ENCODE data around the gene GPR161. TPM values are rescaled to one million over a fixed set of nuclear protein-coding genes. Genes with fewer than 3 reads are reported as not detected.
"Not testable (repeated sequence)": the region's sequence is repeated elsewhere in the genome, so short reads cannot be mapped to it uniquely, and the experiment has no call there.

GPR161 gene
- total RNA-seq, 1 donor from 2014 or later, result 21.9 TPM

GRCh38 chr1:168064216-168064615, 72.5 kb downstream of the GPR161 start:
- H3K4me3 Mint-ChIP-seq (ENCODE audit: unreplicated experiment), result no peak overlapping the region
- no peak overlapping the region for H3K4me2 ChIP-seq (ENCODE audit: low read length)
- no peaks in the 10 kb centered on the region for H3K36me3 Mint-ChIP-seq (ENCODE audit: low read depth, unreplicated experiment)
- H4K20me1 ChIP-seq (ENCODE audit: insufficient read depth, low read length), result no peaks in the 10 kb centered on the region
- no peak for FAIRE-seq
- no peak overlapping the region for H3K9ac ChIP-seq (ENCODE audit: low read length)
- no peak overlapping the region for H3K4me3 ChIP-seq (ENCODE audit: insufficient read depth, low read depth, low read length)
- H3K79me2 ChIP-seq (ENCODE audit: insufficient read depth, low read length), result no peaks in the 10 kb centered on the region
- no peaks in the 10 kb centered on the region for H3K9me3 Mint-ChIP-seq (ENCODE audit: unreplicated experiment)
- H3K4me1 ChIP-seq (ENCODE audit: insufficient read depth, low read length), result no peaks in the 10 kb centered on the region
- H3K27me3 ChIP-seq (ENCODE audit: insufficient read depth, low read length), result no peaks in the 10 kb centered on the region
- DNase-seq (ENCODE audit: low read depth), result no peak
- no peak overlapping the region for H3K27ac ChIP-seq (ENCODE audit: low read depth, low read length)
- H3K27me3 Mint-ChIP-seq (ENCODE audit: low read depth, unreplicated experiment), result no peaks in the 10 kb centered on the region
- no peak overlapping the region for H2AFZ ChIP-seq (ENCODE audit: low read depth, low read length)
- no peaks in the 10 kb centered on the region for H3K9me3 ChIP-seq (ENCODE audit: insufficient read depth, low read depth, low read length)
- no peak overlapping the region for H3K27ac Mint-ChIP-seq (ENCODE audit: unreplicated experiment)
- H3K36me3 ChIP-seq (ENCODE audit: insufficient read depth, low read length), result peaks cover 21% of the 10 kb centered on the region
- H3K4me1 Mint-ChIP-seq (ENCODE audit: low read depth, unreplicated experiment), result no peaks in the 10 kb centered on the region
- TF ChIP-seq EZH2 (IDR thresholded peaks at IDR 0.05; ENCODE audit: insufficient read depth, low read length), result no peak
- no peak for TF ChIP-seq CTCF (IDR thresholded peaks at IDR 0.05; ENCODE audit: insufficient read depth, low read depth, low read length)

- Mint-ChIP-seq H3K9me3 (ENCODE audit: unreplicated experiment) (no peaks in the 10 kb centered on the region), H3K4me3 (ENCODE audit: unreplicated experiment) (no peak overlapping the region), H3K27me3 (ENCODE audit: low read depth, unreplicated experiment) (no peaks in the 10 kb centered on the region), H3K36me3 (ENCODE audit: low read depth, unreplicated experiment) (peaks cover 2% of the 10 kb centered on the region), H3K4me1 (ENCODE audit: low read depth, unreplicated experiment) (no peaks in the 10 kb centered on the region), H3K27ac (ENCODE audit: unreplicated experiment) (no peak overlapping the region)
- H3K79me2 ChIP-seq (ENCODE audit: insufficient read depth, low read length), result no peaks in the 10 kb centered on the region
- H3K4me2 ChIP-seq (ENCODE audit: low read length), result no peak overlapping the region
- H3K4me1 ChIP-seq (ENCODE audit: insufficient read depth, low read length), result no peaks in the 10 kb centered on the region
- H2AFZ ChIP-seq (ENCODE audit: low read depth, low read length), result no peak overlapping the region
- no peaks in the 10 kb centered on the region for H3K27me3 ChIP-seq (ENCODE audit: insufficient read depth, low read length)
- H4K20me1 ChIP-seq (ENCODE audit: insufficient read depth, low read length), result no peaks in the 10 kb centered on the region
- no peak for TF ChIP-seq EZH2 (IDR thresholded peaks at IDR 0.05; ENCODE audit: insufficient read depth, low read length)
- no peak for TF ChIP-seq CTCF (IDR thresholded peaks at IDR 0.05; ENCODE audit: insufficient read depth, low read depth, low read length)
- no peak for DNase-seq (ENCODE audit: low read depth)
- H3K36me3 ChIP-seq (ENCODE audit: insufficient read depth, low read length), result no peaks in the 10 kb centered on the region
- no peaks in the 10 kb centered on the region for H3K9me3 ChIP-seq (ENCODE audit: insufficient read depth, low read depth, low read length)
- no peak overlapping the region for H3K27ac ChIP-seq (ENCODE audit: low read depth, low read length)
- H3K4me3 ChIP-seq (ENCODE audit: insufficient read depth, low read depth, low read length), result no peak overlapping the region
- FAIRE-seq, result no peak
- no peak overlapping the region for H3K9ac ChIP-seq (ENCODE audit: low read length)
These were observed 78.8 kb downstream of the GPR161 start for GRCh38 chr1:168057921-168058320.

GRCh38 chr1:168057355-168057754, 79.4 kb downstream of the GPR161 start:
- Histone ChIP-seq H3K9me3 (ENCODE audit: insufficient read depth, low read depth, low read length) (no peaks in the 10 kb centered on the region), H3K36me3 (ENCODE audit: insufficient read depth, low read length) (no peaks in the 10 kb centered on the region), H3K4me3 (ENCODE audit: insufficient read depth, low read depth, low read length) (no peak overlapping the region), H3K4me2 (ENCODE audit: low read length) (no peak overlapping the region), H3K9ac (ENCODE audit: low read length) (no peak overlapping the region), H3K27me3 (ENCODE audit: insufficient read depth, low read length) (no peaks in the 10 kb centered on the region), H4K20me1 (ENCODE audit: insufficient read depth, low read length) (no peaks in the 10 kb centered on the region), H2AFZ (ENCODE audit: low read depth, low read length) (no peak overlapping the region), H3K79me2 (ENCODE audit: insufficient read depth, low read length) (no peaks in the 10 kb centered on the region), H3K4me1 (ENCODE audit: insufficient read depth, low read length) (no peaks in the 10 kb centered on the region), H3K27ac (ENCODE audit: low read depth, low read length) (no peak overlapping the region)
- no peaks in the 10 kb centered on the region for H3K4me1 Mint-ChIP-seq (ENCODE audit: low read depth, unreplicated experiment)
- FAIRE-seq, result no peak
- H3K36me3 Mint-ChIP-seq (ENCODE audit: low read depth, unreplicated experiment), result peaks cover 2% of the 10 kb centered on the region
- H3K27ac Mint-ChIP-seq (ENCODE audit: unreplicated experiment), result no peak overlapping the region
- DNase-seq (ENCODE audit: low read depth), result no peak
- H3K4me3 Mint-ChIP-seq (ENCODE audit: unreplicated experiment), result no peak overlapping the region
- TF ChIP-seq EZH2 (IDR thresholded peaks at IDR 0.05; ENCODE audit: insufficient read depth, low read length), result no peak
- no peak for TF ChIP-seq CTCF (IDR thresholded peaks at IDR 0.05; ENCODE audit: insufficient read depth, low read depth, low read length)
- no peaks in the 10 kb centered on the region for H3K9me3 Mint-ChIP-seq (ENCODE audit: unreplicated experiment)
- H3K27me3 Mint-ChIP-seq (ENCODE audit: low read depth, unreplicated experiment), result no peaks in the 10 kb centered on the region

GRCh38 chr1:168056152-168056551, 80.6 kb downstream of the GPR161 start:
- H3K4me1 Mint-ChIP-seq (ENCODE audit: low read depth, unreplicated experiment); DNase-seq (ENCODE audit: low read depth); H3K27me3 ChIP-seq (ENCODE audit: insufficient read depth, low read length); H3K79me2 ChIP-seq (ENCODE audit: insufficient read depth, low read length); H3K36me3 Mint-ChIP-seq (ENCODE audit: low read depth, unreplicated experiment); H3K36me3 ChIP-seq (ENCODE audit: insufficient read depth, low read length); H3K4me1 ChIP-seq (ENCODE audit: insufficient read depth, low read length); H3K27me3 Mint-ChIP-seq (ENCODE audit: low read depth, unreplicated experiment); H3K9me3 Mint-ChIP-seq (ENCODE audit: unreplicated experiment); H3K4me3 ChIP-seq (ENCODE audit: insufficient read depth, low read depth, low read length); H3K4me3 Mint-ChIP-seq (ENCODE audit: unreplicated experiment); H3K27ac Mint-ChIP-seq (ENCODE audit: unreplicated experiment); H3K9me3 ChIP-seq (ENCODE audit: insufficient read depth, low read depth, low read length); H3K27ac ChIP-seq (ENCODE audit: low read depth, low read length); H4K20me1 ChIP-seq (ENCODE audit: insufficient read depth, low read length); H3K4me2 ChIP-seq (ENCODE audit: low read length); FAIRE-seq; H3K9ac ChIP-seq (ENCODE audit: low read length); H2AFZ ChIP-seq (ENCODE audit: low read depth, low read length): not testable (repeated sequence)

Measured in astrocyte (in vitro differentiated cells and primary cell).